ENCODE data around the gene KY. TPM values are rescaled to one million over a fixed set of nuclear protein-coding genes. Genes with fewer than 3 reads are reported as not detected.
"Not testable (repeated sequence)": the region's sequence is repeated elsewhere in the genome, so short reads cannot be mapped to it uniquely, and the experiment has no call there.

KY gene
- total RNA-seq, 1 donor from 2014 or later, result 0.04 TPM

DNA sequence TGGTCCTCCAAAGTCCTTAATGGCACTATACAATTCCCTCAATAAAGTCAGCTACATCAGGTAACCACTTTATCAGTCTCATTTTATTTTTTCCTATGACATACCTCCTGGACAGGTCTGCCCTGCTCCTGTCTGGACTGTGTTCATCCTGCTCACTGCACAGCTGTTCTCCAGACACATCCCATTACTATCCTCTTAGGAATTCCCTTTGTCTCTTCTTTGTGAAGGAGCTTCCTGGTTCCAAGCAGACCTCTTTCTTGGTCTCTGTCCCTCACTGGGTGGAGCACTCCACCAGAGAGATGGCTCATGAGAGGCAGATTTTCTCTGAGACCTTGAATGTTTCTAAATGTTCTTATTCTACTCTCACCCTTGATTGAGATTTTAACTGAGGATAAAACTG lies 60.1 kb downstream of the KY start:
- no peak overlapping the region for H3K4me3 ChIP-seq (ENCODE audit: low read depth, low read length)
- TF ChIP-seq CTCF (IDR thresholded peaks at IDR 0.05; ENCODE audit: insufficient read depth, low read length, poor library complexity, severe bottlenecking), result no peak
- H3K27me3 ChIP-seq (ENCODE audit: control insufficient read depth, insufficient read depth, low read length), result no peaks in the 10 kb centered on the region
- H3K36me3 ChIP-seq (ENCODE audit: control insufficient read depth, insufficient read depth, low read length), result no peaks in the 10 kb centered on the region
- no peak for DNase-seq (ENCODE audit: low read depth)

DNA sequence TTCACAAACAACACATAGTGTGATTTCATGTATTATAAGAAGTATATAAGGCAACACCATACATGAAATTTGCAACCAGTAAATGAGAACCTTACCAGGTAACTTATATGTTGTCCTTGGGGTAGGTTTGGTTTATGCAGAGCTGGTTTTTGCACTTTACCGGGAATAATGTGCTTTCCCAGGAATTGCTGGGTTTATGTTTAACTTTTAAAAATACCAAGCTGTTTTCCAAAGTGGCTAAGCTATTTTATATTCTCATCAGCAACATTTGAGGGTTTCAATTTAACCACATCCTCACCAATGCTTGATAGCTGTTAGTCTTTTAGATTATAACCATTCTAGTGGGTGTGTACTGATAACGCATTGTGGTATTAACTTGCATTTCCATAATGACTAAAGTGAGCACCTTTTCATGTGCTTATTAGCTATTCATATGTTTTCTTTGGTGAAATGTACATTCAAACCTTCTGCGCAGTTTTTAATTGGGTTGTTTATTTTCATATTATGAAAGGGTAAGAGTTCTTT lies 71.6 kb downstream of the KY start:
- Histone ChIP-seq H3K4me3 (ENCODE audit: low read depth, low read length) (no peak overlapping the region), H3K36me3 (ENCODE audit: control insufficient read depth, insufficient read depth, low read length) (no peaks in the 10 kb centered on the region), H3K27me3 (ENCODE audit: control insufficient read depth, insufficient read depth, low read length) (no peaks in the 10 kb centered on the region)
- no peak for DNase-seq (ENCODE audit: low read depth)
- TF ChIP-seq CTCF (IDR thresholded peaks at IDR 0.05; ENCODE audit: insufficient read depth, low read length, poor library complexity, severe bottlenecking), result no peak

- no peak for TF ChIP-seq CTCF (IDR thresholded peaks at IDR 0.05; ENCODE audit: insufficient read depth, low read length, poor library complexity, severe bottlenecking)
Observed at GRCh38 chr3:134576831-134577230, 74.0 kb downstream of the KY start.

GRCh38 chr3:134576426-134576825 lies 74.4 kb downstream of the KY start:
- Histone ChIP-seq H3K27me3 (ENCODE audit: control insufficient read depth, insufficient read depth, low read length) (no peaks in the 10 kb centered on the region), H3K36me3 (ENCODE audit: control insufficient read depth, insufficient read depth, low read length) (no peaks in the 10 kb centered on the region)
- no peak for TF ChIP-seq CTCF (IDR thresholded peaks at IDR 0.05; ENCODE audit: insufficient read depth, low read length, poor library complexity, severe bottlenecking)

More at GRCh38 chr3:134576831-134577230, 74.0 kb downstream of the KY start:
- Histone ChIP-seq H3K27me3 (ENCODE audit: control insufficient read depth, insufficient read depth, low read length) (no peaks in the 10 kb centered on the region), H3K4me3 (ENCODE audit: low read depth, low read length) (no peak overlapping the region), H3K36me3 (ENCODE audit: control insufficient read depth, insufficient read depth, low read length) (no peaks in the 10 kb centered on the region)
- DNase-seq (ENCODE audit: low read depth), result no peak

DNA sequence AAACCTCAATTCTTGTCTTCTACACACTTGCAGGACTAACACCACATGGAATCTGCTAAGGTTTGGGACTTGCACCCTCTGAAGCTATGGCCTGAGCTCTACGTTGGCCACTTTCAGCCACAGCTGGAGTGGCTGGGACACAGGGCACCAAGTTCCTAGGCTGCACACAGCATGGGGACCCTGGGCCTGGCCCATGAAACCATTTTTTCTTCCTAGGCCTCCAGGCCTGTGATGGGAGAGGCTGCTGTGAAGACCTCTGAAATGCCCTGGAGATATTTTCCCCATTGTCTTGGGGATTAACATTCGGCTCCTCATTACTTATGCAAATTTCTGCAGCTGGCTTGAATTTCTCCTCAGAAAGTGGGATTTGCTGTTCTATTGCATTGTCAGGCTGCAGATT lies 80.9 kb downstream of the KY start:
- H3K4me3 ChIP-seq (ENCODE audit: low read depth, low read length); H3K36me3 ChIP-seq (ENCODE audit: control insufficient read depth, insufficient read depth, low read length); DNase-seq (ENCODE audit: low read depth); H3K27me3 ChIP-seq (ENCODE audit: control insufficient read depth, insufficient read depth, low read length): not testable (repeated sequence)

More at GRCh38 chr3:134576426-134576825, 74.4 kb downstream of the KY start:
- no peak overlapping the region for H3K4me3 ChIP-seq (ENCODE audit: low read depth, low read length)
- DNase-seq (ENCODE audit: low read depth), result no peak

DNA sequence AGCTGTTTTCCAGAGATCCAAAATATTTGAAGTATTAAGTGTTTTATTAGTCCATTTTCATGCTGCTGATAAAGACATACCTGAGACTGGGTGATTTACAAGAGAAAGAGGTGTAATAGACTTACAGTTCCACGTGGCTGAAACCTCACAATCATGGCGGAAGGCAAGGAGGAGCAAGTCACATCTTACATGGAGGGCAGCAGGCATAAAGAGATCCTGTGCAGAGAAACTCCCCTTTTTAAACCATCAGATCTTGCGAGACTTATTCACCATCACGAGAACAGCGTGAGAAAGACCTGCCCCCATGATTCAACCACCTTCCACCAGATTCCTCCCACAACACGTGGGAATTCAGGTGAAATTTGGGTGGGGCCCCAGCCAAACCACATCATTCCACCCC lies 82.0 kb downstream of the KY start:
- no peak overlapping the region for H3K4me3 ChIP-seq (ENCODE audit: low read depth, low read length)
- TF ChIP-seq CTCF (IDR thresholded peaks at IDR 0.05; ENCODE audit: insufficient read depth, low read length, poor library complexity, severe bottlenecking), result no peak
- no peak for DNase-seq (ENCODE audit: low read depth)

More for the DNA sequence above, 82.0 kb downstream of the KY start:
- H3K36me3 ChIP-seq (ENCODE audit: control insufficient read depth, insufficient read depth, low read length), result no peaks in the 10 kb centered on the region
- no peaks in the 10 kb centered on the region for H3K27me3 ChIP-seq (ENCODE audit: control insufficient read depth, insufficient read depth, low read length)

All from kidney epithelial cell (primary cell).